ENCODE measurements around the gene MBP. TPM values are rescaled to one million over a fixed set of nuclear protein-coding genes. Genes with fewer than 3 reads are reported as not detected.
"Not testable (repeated sequence)": the region's sequence is repeated elsewhere in the genome, so short reads cannot be mapped to it uniquely, and the experiment has no call there.

The MBP gene
- polyA plus RNA-seq, 1 experiment: 5.3 TPM

GRCh38 chr18:77021075-77021474 lies 111.5 kb downstream of the MBP start:
- CTCF ChIA-PET: no interaction called here
- Histone ChIP-seq H3K4me3 (ENCODE audit: low read depth, low read length) (no peak overlapping the region), H3K27me3 (ENCODE audit: control insufficient read depth, insufficient read depth, low read length) (no peaks in the 10 kb centered on the region), H3K9me3 (ENCODE audit: control insufficient read depth, insufficient read depth, low read length) (peaks cover 5% of the 10 kb centered on the region; the same call in 1 of the 2 replicates), H3K27ac (ENCODE audit: low read depth, low read length) (no peak overlapping the region)
- POLR2A ChIA-PET: no interaction called here
- no peak for DNase-seq (ENCODE audit: low read depth, low spot score)
- no peak for TF ChIP-seq CTCF (IDR thresholded peaks at IDR 0.05; ENCODE audit: low read depth, low read length)

GRCh38 chr18:77020561-77020960 lies 112.0 kb downstream of the MBP start:
- no peak for DNase-seq (ENCODE audit: low read depth, low spot score)
- no peak overlapping the region for H3K27ac ChIP-seq (ENCODE audit: low read depth, low read length)
- no peak for TF ChIP-seq CTCF (IDR thresholded peaks at IDR 0.05; ENCODE audit: low read depth, low read length)
- POLR2A ChIA-PET: no interaction called here
- no peaks in the 10 kb centered on the region for H3K27me3 ChIP-seq (ENCODE audit: control insufficient read depth, insufficient read depth, low read length)
- H3K9me3 ChIP-seq (ENCODE audit: control insufficient read depth, insufficient read depth, low read length): peaks cover 5% of the 10 kb centered on the region; the same call in 1 of the 2 replicates
- H3K4me3 ChIP-seq (ENCODE audit: low read depth, low read length): no peak overlapping the region
- CTCF ChIA-PET: no interaction called here

GRCh38 chr18:77019641-77020040 lies 112.9 kb downstream of the MBP start:
- no peak for TF ChIP-seq CTCF (IDR thresholded peaks at IDR 0.05; ENCODE audit: low read depth, low read length)
- ChIA-PET POLR2A (no interaction called here), CTCF (no interaction called here)
- H3K4me3 ChIP-seq (ENCODE audit: low read depth, low read length): no peak overlapping the region
- no peaks in the 10 kb centered on the region for H3K27me3 ChIP-seq (ENCODE audit: control insufficient read depth, insufficient read depth, low read length)
- H3K27ac ChIP-seq (ENCODE audit: low read depth, low read length): no peak overlapping the region
- peaks cover 5% of the 10 kb centered on the region; the same call in 1 of the 2 replicates for H3K9me3 ChIP-seq (ENCODE audit: control insufficient read depth, insufficient read depth, low read length)
- no peak for DNase-seq (ENCODE audit: low read depth, low spot score)

- H3K4me3 ChIP-seq (ENCODE audit: low read depth, low read length); H3K27ac ChIP-seq (ENCODE audit: low read depth, low read length); H3K9me3 ChIP-seq (ENCODE audit: control insufficient read depth, insufficient read depth, low read length); CTCF ChIA-PET; H3K27me3 ChIP-seq (ENCODE audit: control insufficient read depth, insufficient read depth, low read length); DNase-seq (ENCODE audit: low read depth, low spot score); POLR2A ChIA-PET: not testable (repeated sequence)
Measured at GRCh38 chr18:77018650-77019049, 113.9 kb downstream of the MBP start.

GRCh38 chr18:77017355-77017754 lies 115.2 kb downstream of the MBP start:
- H3K9me3 ChIP-seq (ENCODE audit: control insufficient read depth, insufficient read depth, low read length): peaks cover 5% of the 10 kb centered on the region; the same call in 1 of the 2 replicates
- ChIA-PET CTCF (no interaction called here), POLR2A (no interaction called here)
- TF ChIP-seq CTCF (IDR thresholded peaks at IDR 0.05; ENCODE audit: low read depth, low read length): no peak
- H3K4me3 ChIP-seq (ENCODE audit: low read depth, low read length): no peak overlapping the region
- no peaks in the 10 kb centered on the region for H3K27me3 ChIP-seq (ENCODE audit: control insufficient read depth, insufficient read depth, low read length)
- no peak overlapping the region for H3K27ac ChIP-seq (ENCODE audit: low read depth, low read length)
- no peak for DNase-seq (ENCODE audit: low read depth, low spot score)

- TF ChIP-seq CTCF (IDR thresholded peaks at IDR 0.05; ENCODE audit: low read depth, low read length): no peak
- no peak for DNase-seq (ENCODE audit: low read depth, low spot score)
- Histone ChIP-seq H3K27ac (ENCODE audit: low read depth, low read length) (no peak overlapping the region), H3K9me3 (ENCODE audit: control insufficient read depth, insufficient read depth, low read length) (peaks cover 5% of the 10 kb centered on the region; the same call in 1 of the 2 replicates), H3K27me3 (ENCODE audit: control insufficient read depth, insufficient read depth, low read length) (no peaks in the 10 kb centered on the region), H3K4me3 (ENCODE audit: low read depth, low read length) (no peak overlapping the region)
- ChIA-PET CTCF (no interaction called here), POLR2A (no interaction called here)
Measured at GRCh38 chr18:77016936-77017335, 115.6 kb downstream of the MBP start.

All from AG04450 (cell line).